ENCODE results near the gene TPRG1.

TPRG1 gene

GRCh38 chr3:189167027-189167766, 4.6 kb upstream of the TPRG1 start:
- DNase-seq, result no peak

DNA sequence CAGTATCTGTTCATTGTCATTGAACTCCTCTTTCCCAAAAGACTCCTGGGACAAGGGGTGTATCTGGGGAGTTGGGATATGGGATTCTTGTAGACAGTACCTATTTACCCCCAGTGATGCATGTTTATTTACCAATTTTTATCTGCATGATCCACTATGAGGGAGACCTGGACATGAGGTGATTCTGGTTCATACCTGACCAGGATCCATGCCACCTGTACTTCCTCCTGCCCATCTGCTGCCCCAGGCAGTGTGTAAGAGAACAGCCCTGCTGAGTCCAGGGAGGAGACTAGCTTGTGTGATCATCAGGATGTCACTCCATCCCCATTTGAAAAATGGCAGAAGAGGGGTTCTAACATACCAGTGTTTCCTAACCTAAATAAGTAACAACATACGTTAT, 3.1 kb upstream of the TPRG1 start:
- no peak for DNase-seq

DNA sequence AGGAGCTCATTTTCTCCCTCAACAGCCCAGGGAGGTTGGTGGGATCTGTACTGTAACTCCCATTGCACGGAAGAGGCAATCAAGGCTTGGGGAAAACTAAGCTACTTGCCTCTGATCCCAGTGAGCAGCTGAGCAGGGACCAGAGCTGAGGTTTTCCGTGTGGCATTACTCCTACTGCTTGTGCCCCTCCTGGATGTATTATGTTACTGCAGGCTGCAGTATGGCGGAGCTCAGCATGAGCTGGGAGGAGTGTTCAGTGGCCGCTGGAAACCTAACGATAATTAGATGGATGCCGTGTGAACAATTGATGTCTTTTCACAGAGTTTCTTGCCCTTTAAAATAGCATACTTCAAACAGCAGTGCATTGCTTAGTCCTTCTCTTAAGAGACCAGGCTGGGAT, 2.0 kb upstream of the TPRG1 start:
- no peak for DNase-seq

DNA sequence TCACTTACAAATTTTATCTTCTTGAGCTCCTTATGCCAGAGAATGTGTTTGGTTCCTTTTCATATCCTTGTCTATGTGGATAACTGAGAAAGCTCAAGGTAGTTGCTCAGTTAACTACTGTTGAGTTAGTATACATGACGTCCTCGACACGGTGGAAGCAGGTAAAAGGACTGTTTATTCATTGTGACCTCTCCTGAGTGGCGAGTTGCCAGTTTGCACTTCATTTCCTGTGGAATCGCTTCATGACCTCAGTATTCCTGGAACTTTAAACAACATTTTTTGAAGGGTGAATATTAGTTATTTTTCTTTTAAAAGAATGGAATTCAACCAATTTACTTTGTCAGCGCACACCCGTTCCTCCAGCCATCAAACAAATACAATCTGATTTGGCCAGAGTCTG, 1.2 kb upstream of the TPRG1 start:
- DNase-seq, result no peak

DNA sequence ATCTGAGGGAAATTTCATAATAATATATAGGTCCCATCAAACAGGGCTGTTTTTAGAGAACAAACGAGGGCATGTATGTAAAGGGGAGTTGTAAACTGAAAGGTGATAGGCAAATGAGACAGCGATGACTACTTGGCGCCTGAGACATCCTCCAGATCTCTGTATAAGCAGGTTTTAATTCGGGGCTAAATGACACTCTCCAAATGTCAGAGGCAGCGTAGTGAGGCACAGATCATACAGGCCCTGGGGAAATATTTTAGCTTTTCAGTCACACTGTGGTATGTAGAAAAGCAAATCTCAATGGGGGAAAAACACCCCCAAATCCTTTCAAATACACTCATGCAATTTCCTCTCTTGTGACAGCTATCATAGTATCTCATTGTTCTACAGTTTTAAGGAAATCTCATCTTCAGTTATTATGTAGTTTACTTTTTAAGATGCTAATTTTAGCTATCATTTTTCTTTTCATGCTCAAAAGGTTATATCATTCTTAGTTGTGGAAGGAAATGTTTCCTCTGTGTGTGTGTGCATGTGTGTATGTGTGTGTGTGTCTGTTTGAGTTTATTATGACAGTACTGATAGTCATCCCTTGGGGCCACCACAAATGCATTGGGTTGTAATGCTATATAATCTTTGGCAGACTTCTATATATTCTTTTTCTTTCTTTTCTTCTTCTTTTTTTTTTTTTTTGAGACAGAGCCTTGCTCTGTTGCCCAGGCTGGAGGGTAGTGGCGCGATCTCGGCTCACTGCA, 1.1 kb downstream of the TPRG1 start:
- DNase-seq, result no peak

- no peak for DNase-seq
These were observed 12.8 kb downstream of the TPRG1 start for GRCh38 chr3:189184566-189184965.

- DNase-seq, result no peak
These were observed 14.3 kb downstream of the TPRG1 start for GRCh38 chr3:189186101-189186500.

DNA sequence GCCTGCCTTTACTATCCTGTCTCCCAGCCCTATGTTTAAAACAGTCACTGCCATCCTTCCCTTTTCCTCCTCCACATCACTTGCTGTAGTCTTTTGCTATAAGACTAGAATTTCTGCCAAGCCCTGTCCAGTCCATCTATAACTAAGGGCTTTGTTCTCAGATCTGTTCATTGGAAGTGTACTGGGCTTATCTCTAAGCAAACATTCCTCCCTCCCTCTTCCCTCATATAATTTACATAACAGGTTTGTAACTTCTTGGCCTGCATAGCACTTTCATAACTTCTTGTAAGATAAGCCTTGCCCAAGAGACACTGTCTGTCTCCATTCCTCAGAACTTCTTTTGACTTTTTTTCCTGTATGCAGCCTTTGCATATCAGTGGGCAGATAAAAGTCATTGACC, 16.7 kb downstream of the TPRG1 start:
- DNase-seq, result no peak

GRCh38 chr3:189192725-189193124, 21.0 kb downstream of the TPRG1 start:
- no peak for DNase-seq

DNA sequence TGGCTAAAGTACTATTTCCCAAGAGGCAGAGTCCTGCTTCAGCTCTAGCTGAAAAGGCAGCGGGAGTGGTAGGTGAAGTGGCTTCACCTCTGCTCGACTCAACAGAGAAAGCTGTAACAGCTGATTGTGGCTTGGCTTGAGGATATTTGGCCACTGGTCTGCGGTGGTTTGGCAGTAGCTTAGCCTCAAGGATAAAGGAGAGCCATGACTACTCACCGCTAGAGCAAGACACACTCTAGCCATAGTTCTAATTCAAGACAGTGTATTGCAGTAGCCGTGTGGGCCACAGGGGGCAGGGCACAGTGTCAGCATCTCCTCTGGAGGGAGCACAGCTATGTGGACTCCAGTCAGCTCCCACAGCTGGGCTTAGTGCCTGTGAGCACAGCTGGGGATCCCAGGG, 23.5 kb downstream of the TPRG1 start:
- no peak for DNase-seq

DNA sequence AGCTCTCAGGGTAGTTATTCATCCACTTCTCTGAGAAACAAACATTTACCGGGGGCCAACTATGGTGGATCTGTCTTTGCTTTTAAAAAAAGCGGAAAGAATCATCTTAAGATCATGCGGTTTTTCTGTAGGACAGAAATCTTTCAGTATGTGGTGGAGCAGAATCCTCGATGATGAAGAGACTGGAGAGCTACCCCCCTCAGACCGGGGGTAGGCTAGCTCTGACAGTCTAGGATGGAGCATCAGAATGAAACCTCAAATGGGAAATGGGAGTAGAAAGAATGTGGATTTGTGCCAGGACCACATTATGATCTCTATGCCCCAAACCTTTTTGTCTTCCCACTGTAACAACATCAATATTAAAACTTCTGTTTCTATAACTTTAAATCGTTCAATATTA, 30.3 kb downstream of the TPRG1 start:
- no peak for DNase-seq

DNA sequence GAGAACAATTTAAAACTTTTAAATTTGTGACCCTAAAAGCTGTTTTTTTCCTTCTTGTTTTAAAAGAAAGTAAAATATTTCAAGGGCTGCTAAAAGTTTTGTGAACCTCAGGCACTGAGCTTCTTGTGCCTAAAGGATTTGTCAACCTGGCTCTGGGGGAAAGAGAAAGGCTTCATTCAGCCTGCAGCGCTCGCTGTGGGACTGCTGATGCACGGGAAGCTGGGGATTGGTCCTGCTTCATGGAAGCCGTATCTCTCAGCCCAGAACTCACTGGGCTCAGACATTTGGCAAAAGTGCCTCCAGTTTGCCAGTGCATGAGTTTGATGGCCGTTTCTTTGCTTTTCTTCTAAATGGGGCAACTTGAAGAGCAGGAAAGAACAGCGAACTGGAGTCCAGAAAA, 30.8 kb downstream of the TPRG1 start:
- no peak for DNase-seq

- DNase-seq, result no peak
These were observed 32.5 kb downstream of the TPRG1 start for GRCh38 chr3:189204167-189204866.

- no peak for DNase-seq
These were observed 33.2 kb downstream of the TPRG1 start for GRCh38 chr3:189204937-189205336.

- DNase-seq, result no peak
These were observed 38.5 kb downstream of the TPRG1 start for GRCh38 chr3:189210251-189210770.

GRCh38 chr3:189212681-189213080, 40.9 kb downstream of the TPRG1 start:
- DNase-seq, result no peak

- DNase-seq, result no peak
These were observed 42.9 kb downstream of the TPRG1 start for GRCh38 chr3:189214651-189215050.

- no peak for DNase-seq
These were observed 51.3 kb downstream of the TPRG1 start for GRCh38 chr3:189222927-189223636.

- no peak for DNase-seq
These were observed 53.7 kb downstream of the TPRG1 start for GRCh38 chr3:189225431-189225830.

- DNase-seq, result no peak
These were observed 55.5 kb downstream of the TPRG1 start for GRCh38 chr3:189227249-189227648.

DNA sequence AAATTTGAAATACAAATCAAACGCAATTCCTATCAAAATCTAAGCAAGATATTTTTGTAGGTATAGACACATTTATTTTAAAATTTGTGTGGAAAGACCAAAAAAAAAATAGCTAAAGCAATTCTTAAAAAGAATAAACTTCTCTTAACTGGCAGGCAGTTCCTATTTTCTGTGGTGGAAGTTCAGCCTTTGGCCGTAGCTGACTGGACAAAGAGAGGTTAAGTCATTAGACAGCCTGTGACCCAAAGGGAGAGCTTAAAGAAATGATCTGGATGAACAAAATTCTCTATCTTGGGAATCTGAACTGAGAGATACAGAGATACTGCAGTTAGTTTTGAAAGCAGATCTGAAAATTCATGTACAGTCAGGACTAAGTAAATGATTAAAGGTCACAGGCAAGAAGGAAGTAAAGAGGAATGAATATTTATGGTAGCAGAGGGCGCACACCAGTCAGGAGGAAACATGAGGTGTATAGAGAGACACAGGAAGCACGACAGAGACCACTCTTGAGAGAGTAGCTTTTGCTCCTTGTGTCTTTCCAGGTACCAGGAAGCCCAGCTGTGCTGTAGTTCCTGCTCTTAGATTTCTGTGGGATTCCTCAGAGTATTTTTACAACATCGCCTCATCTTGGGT, 57.5 kb downstream of the TPRG1 start:
- DNase-seq, result no peak

GRCh38 chr3:189232790-189233189, 61.0 kb downstream of the TPRG1 start:
- DNase-seq, result no peak
